H9 (cell line): Measurements from ENCODE around the gene SERPIND1. TPM values are rescaled to one million over a fixed set of nuclear protein-coding genes. Genes with fewer than 3 reads are reported as not detected.
A peak's percentile ranks its signal among the peaks of the same experiment; 100 is the strongest.

ENCODE experiments used
- DNase-seq: peaks from one replicate; pipeline ENCODE4 v3.0.0-alpha.2; 2017
- H2AFZ ChIP-seq: one replicate; pipeline ENCODE4 v1.6.1; 2013; ENCODE audit warnings: mild to moderate bottlenecking, low read length, control low read depth, moderate library complexity
- H2AK5ac ChIP-seq: 2 replicates; pipeline ENCODE4 v1.6.1; 2013; ENCODE audit warnings: low read length, control low read depth, mixed read lengths; ENCODE audit not compliant: insufficient read length
- H2BK120ac ChIP-seq: one replicate; pipeline ENCODE4 v1.6.1; 2013; ENCODE audit warnings: low read depth, mild to moderate bottlenecking, low read length, control low read depth, inconsistent platforms; ENCODE audit not compliant: poor library complexity, severe bottlenecking
- H2BK12ac ChIP-seq: 2 replicates; pipeline ENCODE4 v1.6.1; 2013; ENCODE audit warnings: low read length, control low read depth, mixed read lengths, low read depth; ENCODE audit not compliant: insufficient read length
- H2BK15ac ChIP-seq: 2 replicates; pipeline ENCODE4 v1.6.1; 2013; ENCODE audit warnings: low read depth, low read length, control low read depth
- H2BK20ac ChIP-seq: one replicate; pipeline ENCODE4 v1.6.1; 2013; ENCODE audit warnings: low read depth, mild to moderate bottlenecking, low read length, control low read depth, inconsistent platforms; ENCODE audit not compliant: poor library complexity, severe bottlenecking
- H2BK5ac ChIP-seq: 2 replicates; pipeline ENCODE4 v1.6.1; 2013; ENCODE audit warnings: low read length, control low read depth, mixed read lengths; ENCODE audit not compliant: insufficient read length
- H3K14ac ChIP-seq: 2 replicates; pipeline ENCODE4 v1.6.1; 2013; ENCODE audit warnings: low read length, control low read depth; ENCODE audit not compliant: insufficient read depth
- H3K18ac ChIP-seq: 2 replicates; pipeline ENCODE4 v1.6.1; 2013; ENCODE audit warnings: low read depth, mild to moderate bottlenecking, mixed read lengths, low read length, control low read depth; ENCODE audit not compliant: insufficient read length
- H3K23ac ChIP-seq: 2 replicates; pipeline ENCODE4 v1.6.1; 2013; ENCODE audit warnings: low read length, control low read depth, mixed read lengths, low read depth; ENCODE audit not compliant: insufficient read length
- H3K23me2 ChIP-seq: 2 replicates; pipeline ENCODE4 v1.6.1; 2013; ENCODE audit warnings: low read depth, mild to moderate bottlenecking, mixed read lengths, low read length, control low read depth; ENCODE audit not compliant: insufficient read length, poor library complexity, severe bottlenecking
- H3K27ac ChIP-seq: 2 replicates; pipeline ENCODE4 v1.5.1; 2013; ENCODE audit warnings: low read length, control low read depth, mixed read lengths, low read depth; ENCODE audit not compliant: insufficient read length
- H3K27me3 ChIP-seq: 2 replicates; pipeline ENCODE4 v1.6.1; 2013; ENCODE audit warnings: low read length, control low read depth, inconsistent platforms; ENCODE audit not compliant: insufficient read depth
- H3K4ac ChIP-seq: 2 replicates; pipeline ENCODE4 v1.6.1; 2013; ENCODE audit warnings: low read depth, mild to moderate bottlenecking, control low read depth, inconsistent platforms, low read length, moderate library complexity
- H3K4me1 ChIP-seq: 2 replicates; pipeline ENCODE4 v1.6.1; 2013; ENCODE audit warnings: low read length, control low read depth, inconsistent platforms; ENCODE audit not compliant: insufficient read depth
- H3K4me2 ChIP-seq: 2 replicates; pipeline ENCODE4 v1.6.1; 2013; ENCODE audit warnings: low read length, control low read depth, mixed read lengths; ENCODE audit not compliant: insufficient read length, insufficient read depth
- H3K56ac ChIP-seq: 2 replicates; pipeline ENCODE4 v1.6.1; 2013; ENCODE audit warnings: low read depth, mild to moderate bottlenecking, mixed read lengths, low read length, control low read depth; ENCODE audit not compliant: insufficient read length
- H3K79me1 ChIP-seq: 2 replicates; pipeline ENCODE4 v1.6.1; 2013; ENCODE audit warnings: low read depth, mild to moderate bottlenecking, moderate library complexity, low read length, control low read depth, inconsistent platforms; ENCODE audit not compliant: insufficient read depth, poor library complexity, severe bottlenecking
- H3K79me2 ChIP-seq: 2 replicates; pipeline ENCODE4 v1.6.1; 2013; ENCODE audit warnings: low read length, control low read depth, inconsistent platforms; ENCODE audit not compliant: insufficient read depth
- H3K9ac ChIP-seq: 2 replicates; pipeline ENCODE4 v1.6.1; 2013; ENCODE audit warnings: low read length, control low read depth, mixed read lengths; ENCODE audit not compliant: insufficient read length; ENCODE audit errors: extremely low read depth
- H3K9me3 ChIP-seq: one replicate; pipeline ENCODE4 v1.6.1; 2013; ENCODE audit warnings: low read depth, low read length, inconsistent platforms; ENCODE audit not compliant: control insufficient read depth
- H3T11ph ChIP-seq: one replicate; pipeline ENCODE4 v1.6.1; 2013; ENCODE audit warnings: mild to moderate bottlenecking, low read length, control low read depth, inconsistent platforms
- H4K20me1 ChIP-seq: one replicate; pipeline ENCODE4 v1.6.1; 2013; ENCODE audit not compliant: control insufficient read depth, insufficient read length, insufficient read depth
- H4K5ac ChIP-seq: 2 replicates; pipeline ENCODE4 v1.6.1; 2013; ENCODE audit warnings: low read depth, mild to moderate bottlenecking, mixed read lengths, low read length, control low read depth; ENCODE audit not compliant: insufficient read length
- H4K8ac ChIP-seq: replicated peaks from 2 replicates; pipeline ENCODE4 v1.6.1; 2013; ENCODE audit warnings: low read length, control low read depth, mixed read lengths, low read depth; ENCODE audit not compliant: insufficient read length
- H4K91ac ChIP-seq: 2 replicates; pipeline ENCODE4 v1.6.1; 2013; ENCODE audit warnings: low read depth, mild to moderate bottlenecking, moderate library complexity, mixed read lengths, low read length, control low read depth; ENCODE audit not compliant: insufficient read length
- H3K27ac Mint-ChIP-seq, 3 experiments: 2 replicates in 2 of 3; 3 replicates in 1 of 3; pipeline ENCODE4 v1.8.0; 2020 to 2021; ENCODE audit warnings: mixed read lengths in 3 of 3, mild to moderate bottlenecking in 1 of 3, moderate library complexity in 1 of 3
- H3K27me3 Mint-ChIP-seq: 2 replicates; pipeline ENCODE4 v1.8.0; 2021; ENCODE audit warnings: low read depth, mild to moderate bottlenecking, moderate library complexity, mixed read lengths
- H3K36me3 Mint-ChIP-seq, 3 experiments: 2 replicates in 2 of 3; 3 replicates in 1 of 3; pipeline ENCODE4 v1.8.0; 2020 to 2021; ENCODE audit warnings: low read depth in 3 of 3, mixed read lengths in 3 of 3; ENCODE audit not compliant: insufficient read depth in 1 of 3
- H3K4me1 Mint-ChIP-seq, 2 experiments: 2 replicates each; pipeline ENCODE4 v1.8.0; 2020; ENCODE audit warnings: mixed read lengths in 2 of 2
- H3K4me3 Mint-ChIP-seq, 2 experiments: 2 replicates in 1 of 2; 3 replicates in 1 of 2; pipeline ENCODE4 v1.8.0; 2020 to 2021; ENCODE audit warnings: mild to moderate bottlenecking in 2 of 2, mixed read lengths in 2 of 2, moderate library complexity in 1 of 2
- H3K9me3 Mint-ChIP-seq, 2 experiments: 2 replicates in 1 of 2; 3 replicates in 1 of 2; pipeline ENCODE4 v1.8.0; 2020; ENCODE audit warnings: mild to moderate bottlenecking in 2 of 2, mixed read lengths in 2 of 2, moderate library complexity in 1 of 2
- WGBS: extraction: QIAGEN DNeasy Blood & Tissue Kit; methylation state at CpG from one replicate; pipeline ENCODE4 v1.1.7; 2013; ENCODE audit warnings: missing lambda C conversion rate, low lambda C conversion rate, mixed read lengths; ENCODE audit not compliant: insufficient read length; ENCODE audit errors: extremely low coverage; 5-methylcytosine and 5-hydroxymethylcytosine counted together
- total RNA-seq: library from RNA; stranded (reverse); gene quantifications from 2 replicates; pipeline ENCODE4 v1.2.1, GENCODE V29; 2021
- TF ChIP-seq, protein P1 (sequence below): fragments of 200-600 bp; sonication (generic); conservative IDR thresholded peaks from 3 replicates; pipeline ENCODE4 v1.8.0; 2021; ENCODE audit warnings: antibody characterized with exemption, mild to moderate bottlenecking

The SERPIND1 gene
- total RNA-seq, 1 experiment from 2014 or later: not detected

DNA sequence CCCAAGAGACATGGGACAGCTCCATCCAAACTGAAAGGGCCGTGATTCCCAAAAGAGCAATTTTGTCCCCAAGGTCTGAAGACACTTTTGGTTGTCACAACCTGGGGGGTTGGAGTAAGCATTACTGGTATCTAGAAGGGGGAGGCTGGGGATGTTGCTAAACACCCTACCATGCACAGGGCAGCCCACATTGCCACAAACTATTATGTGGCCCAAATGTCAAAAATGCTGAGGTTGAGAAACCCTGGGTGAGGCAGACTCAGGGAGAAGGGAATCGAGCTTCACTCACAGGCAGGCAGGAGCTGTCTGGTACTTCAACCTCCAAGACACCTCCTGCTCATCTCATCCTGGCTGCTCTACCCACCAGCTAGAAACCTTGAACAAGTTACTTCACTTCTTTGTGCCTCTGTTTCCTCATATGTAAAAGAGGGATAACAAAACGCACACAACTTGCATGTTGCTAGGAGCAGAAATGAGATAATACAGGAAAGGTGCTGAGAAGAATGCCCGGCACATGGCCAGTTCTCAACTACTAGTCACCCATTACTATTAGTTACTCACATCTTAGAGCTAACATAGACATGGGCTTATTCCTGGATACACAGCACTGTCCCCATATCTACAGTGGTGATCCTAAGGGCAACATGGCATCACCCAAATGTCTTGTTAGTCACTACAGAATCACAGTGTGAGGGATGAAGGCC is 8.8 kb downstream of the SERPIND1 start:
- Histone ChIP-seq H4K8ac (no peak overlapping the region), H2BK12ac (no peak overlapping the region), H3T11ph (no peak overlapping the region), H4K5ac (no peak overlapping the region), H3K9ac (no peak overlapping the region), H4K20me1 (no peaks in the 10 kb centered on the region), H3K4me1 (no peaks in the 10 kb centered on the region; the same call in none of the 2 replicates), H2AFZ (no peak overlapping the region), H4K91ac (no peak overlapping the region), H3K79me1 (no peaks in the 10 kb centered on the region), H3K4me2 (no peak overlapping the region), H3K23me2 (no peaks in the 10 kb centered on the region), H3K9me3 (no peaks in the 10 kb centered on the region), H2BK120ac (no peak overlapping the region), H3K27ac (no peak overlapping the region), H2BK20ac (no peak overlapping the region), H2BK5ac (no peak overlapping the region), H3K14ac (no peak overlapping the region), H3K23ac (no peak overlapping the region), H3K56ac (no peak overlapping the region), H2BK15ac (no peak overlapping the region), H2AK5ac (no peak overlapping the region), H3K27me3 (no peaks in the 10 kb centered on the region), H3K18ac (no peak overlapping the region), H3K79me2 (no peaks in the 10 kb centered on the region), H3K4ac (no peak overlapping the region)
- Mint-ChIP-seq H3K27me3 (no peaks in the 10 kb centered on the region), H3K27ac (0 out of 7 replicates have a peak overlapping the region, but pooled peaks of 1 of the 3 experiments have one; percentile 40), H3K4me1 (peaks cover 21 to 30% of the 10 kb centered on the region in 2 experiments), H3K36me3 (peaks cover 0 to 6% (median under 1%) of the 10 kb centered on the region in 3 experiments; a peak in 1 of 7 replicates), H3K4me3 (no peak overlapping the region), H3K9me3 (no peaks in the 10 kb centered on the region)
- DNase-seq: no peak
- WGBS: no CpG with 5 or more reads among the region's 4 CpGs
- TF ChIP-seq, protein P1, sequence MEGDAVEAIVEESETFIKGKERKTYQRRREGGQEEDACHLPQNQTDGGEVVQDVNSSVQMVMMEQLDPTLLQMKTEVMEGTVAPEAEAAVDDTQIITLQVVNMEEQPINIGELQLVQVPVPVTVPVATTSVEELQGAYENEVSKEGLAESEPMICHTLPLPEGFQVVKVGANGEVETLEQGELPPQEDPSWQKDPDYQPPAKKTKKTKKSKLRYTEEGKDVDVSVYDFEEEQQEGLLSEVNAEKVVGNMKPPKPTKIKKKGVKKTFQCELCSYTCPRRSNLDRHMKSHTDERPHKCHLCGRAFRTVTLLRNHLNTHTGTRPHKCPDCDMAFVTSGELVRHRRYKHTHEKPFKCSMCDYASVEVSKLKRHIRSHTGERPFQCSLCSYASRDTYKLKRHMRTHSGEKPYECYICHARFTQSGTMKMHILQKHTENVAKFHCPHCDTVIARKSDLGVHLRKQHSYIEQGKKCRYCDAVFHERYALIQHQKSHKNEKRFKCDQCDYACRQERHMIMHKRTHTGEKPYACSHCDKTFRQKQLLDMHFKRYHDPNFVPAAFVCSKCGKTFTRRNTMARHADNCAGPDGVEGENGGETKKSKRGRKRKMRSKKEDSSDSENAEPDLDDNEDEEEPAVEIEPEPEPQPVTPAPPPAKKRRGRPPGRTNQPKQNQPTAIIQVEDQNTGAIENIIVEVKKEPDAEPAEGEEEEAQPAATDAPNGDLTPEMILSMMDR: no peak
